Activated gamma-delta T cell treated with Interleukin-2 at 50 U/mL for 16 hours (primary cell): ENCODE results near the gene SLC8A1.

ENCODE experiments used
- DNase-seq: peaks from one replicate; pipeline ENCODE4 v3.0.0-alpha.2; 2020

Gene SLC8A1

GRCh38 chr2:40380721-40381120 lies 71.2 kb downstream of the SLC8A1 start:
- DNase-seq, result no peak

DNA sequence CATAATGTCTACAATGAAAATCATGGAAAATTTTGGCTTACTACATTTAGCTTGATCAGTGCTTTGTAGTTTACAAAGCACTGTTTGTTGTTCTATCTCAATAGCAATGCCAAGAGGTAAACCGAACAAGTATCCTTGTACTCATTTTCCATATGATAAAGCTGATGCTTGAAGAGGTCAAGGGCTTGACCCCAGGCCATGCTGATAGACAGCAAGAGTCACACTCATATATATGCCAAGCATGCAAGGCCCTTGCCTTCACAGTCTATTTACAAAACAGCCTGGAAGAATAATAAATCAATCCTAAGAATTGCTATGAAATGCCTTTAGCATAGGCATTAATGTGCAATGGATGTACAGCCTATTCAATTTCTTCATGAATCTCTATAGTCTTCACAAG lies 71.8 kb downstream of the SLC8A1 start:
- no peak for DNase-seq

DNA sequence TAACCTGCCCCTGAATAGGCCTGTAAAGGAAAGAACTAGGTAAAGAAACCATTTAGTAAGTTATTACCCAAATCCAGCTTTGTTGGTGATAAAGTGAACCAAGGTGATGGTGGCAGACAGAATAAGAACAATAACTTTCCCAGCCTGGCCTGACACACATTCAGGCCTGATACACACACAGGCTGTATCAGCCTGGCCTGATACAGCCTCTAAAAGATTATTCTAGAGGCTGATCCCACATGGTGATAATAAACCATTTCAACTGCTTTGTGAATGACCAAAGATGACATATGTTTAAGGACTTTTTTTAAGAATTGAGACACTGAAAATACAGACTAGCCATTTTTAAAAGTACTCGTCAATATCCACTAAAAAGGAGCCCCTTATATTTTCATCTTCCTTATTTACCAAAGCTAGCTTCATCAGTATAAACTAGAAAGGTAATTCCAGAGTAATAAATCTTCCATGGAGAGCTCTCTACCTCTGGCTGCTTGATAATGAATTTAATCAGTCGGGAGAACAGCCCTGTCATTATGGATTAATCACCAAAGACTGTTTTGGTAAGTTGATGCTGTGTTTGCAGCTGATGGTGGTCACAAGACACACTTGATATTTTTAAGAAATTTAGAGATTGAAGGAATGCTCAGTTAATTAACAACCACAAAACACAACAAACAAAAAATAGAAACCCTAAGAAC lies 77.2 kb downstream of the SLC8A1 start:
- DNase-seq, result no peak

GRCh38 chr2:40373111-40373510 lies 78.8 kb downstream of the SLC8A1 start:
- no peak for DNase-seq

GRCh38 chr2:40372283-40372985 lies 79.5 kb downstream of the SLC8A1 start:
- DNase-seq, result no peak

DNA sequence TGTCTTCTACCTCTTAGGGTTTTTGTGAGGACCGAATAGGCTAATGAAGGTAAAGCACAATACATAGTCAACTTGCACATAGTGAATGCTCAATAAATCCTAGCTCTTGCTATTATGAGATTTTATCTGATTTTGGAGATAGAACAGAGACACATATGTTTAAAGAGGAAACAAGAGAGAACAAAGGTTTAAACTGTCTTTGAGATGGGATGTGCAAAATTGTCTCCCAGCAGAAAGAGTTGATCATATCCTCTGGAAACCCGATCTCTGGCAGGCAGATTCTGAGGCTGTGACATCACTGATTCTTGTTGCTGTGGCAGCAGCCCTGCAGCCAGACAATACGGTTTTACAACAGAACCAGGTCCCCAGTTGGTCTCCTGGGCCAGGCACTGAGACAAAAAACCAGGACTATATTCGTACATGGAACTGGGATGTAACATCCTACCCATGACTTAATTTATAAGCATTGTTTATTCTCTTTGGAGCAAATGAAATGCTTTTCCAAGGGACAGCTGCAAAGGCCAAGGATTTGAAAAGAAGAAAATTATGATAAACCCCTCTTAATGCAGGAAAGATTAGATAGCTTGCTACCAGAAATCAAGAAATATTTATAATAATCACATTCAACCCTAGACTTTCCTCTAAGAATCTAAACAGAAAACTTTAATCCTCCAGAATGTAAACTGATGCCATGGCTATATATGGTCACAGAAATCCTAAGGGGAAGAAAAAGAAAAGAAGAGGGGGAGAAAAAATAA lies 80.2 kb downstream of the SLC8A1 start:
- DNase-seq, result no peak

GRCh38 chr2:40370007-40370395 lies 81.9 kb downstream of the SLC8A1 start:
- DNase-seq, result no peak

DNA sequence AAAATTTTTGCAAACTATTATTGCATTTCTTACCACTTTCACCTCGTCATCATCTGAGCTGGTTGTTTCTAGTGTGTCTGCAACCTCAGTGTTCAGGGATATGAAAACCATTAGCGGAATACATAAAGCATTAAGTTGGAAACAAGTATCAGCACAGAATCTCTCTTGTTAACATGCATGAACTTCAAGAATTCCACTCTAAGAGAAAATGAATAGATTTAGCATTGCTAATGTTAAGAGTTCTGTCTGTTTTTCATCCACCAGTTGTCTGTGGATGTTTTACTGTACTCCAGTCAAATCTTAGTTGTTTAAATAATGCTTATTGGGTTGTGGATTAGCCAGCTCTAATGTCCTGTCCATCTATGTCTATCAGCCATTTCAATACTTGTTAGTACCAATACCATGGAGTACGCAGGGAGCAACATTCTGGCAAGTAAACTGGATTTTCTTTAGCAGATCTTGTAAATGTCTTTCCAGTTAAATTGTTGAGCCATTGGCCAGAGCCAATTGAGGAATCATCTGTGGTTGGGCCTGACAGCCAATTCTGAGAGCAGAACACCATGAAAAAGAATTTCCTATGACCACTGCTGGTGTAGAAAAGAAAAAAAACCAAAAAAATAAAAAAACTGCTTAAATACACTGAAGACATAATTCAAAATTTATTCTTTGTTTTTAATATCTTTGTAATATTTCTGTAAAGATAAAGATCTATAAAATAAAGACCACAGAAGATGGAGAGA lies 82.5 kb downstream of the SLC8A1 start:
- no peak for DNase-seq

GRCh38 chr2:40367652-40368051 lies 84.2 kb downstream of the SLC8A1 start:
- DNase-seq, result no peak

DNA sequence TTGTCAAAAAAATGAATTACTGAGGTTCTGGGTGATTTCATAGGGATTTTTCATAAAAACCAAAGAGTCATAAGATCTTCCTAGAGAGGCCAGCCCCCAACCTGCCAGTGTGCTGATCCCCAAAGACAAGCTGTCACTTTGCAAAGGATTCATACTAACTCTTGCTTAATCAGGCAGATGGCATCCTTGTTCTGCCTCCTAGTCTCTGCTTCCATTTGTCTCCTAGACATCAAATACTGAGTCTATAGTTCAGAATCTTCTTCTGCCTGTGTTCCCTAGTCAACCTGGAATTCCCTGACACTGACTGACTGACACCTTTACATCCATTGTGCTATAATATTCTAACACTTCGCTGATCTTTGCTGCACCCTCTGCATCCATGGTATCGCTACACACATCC lies 84.9 kb downstream of the SLC8A1 start:
- DNase-seq, result no peak

DNA sequence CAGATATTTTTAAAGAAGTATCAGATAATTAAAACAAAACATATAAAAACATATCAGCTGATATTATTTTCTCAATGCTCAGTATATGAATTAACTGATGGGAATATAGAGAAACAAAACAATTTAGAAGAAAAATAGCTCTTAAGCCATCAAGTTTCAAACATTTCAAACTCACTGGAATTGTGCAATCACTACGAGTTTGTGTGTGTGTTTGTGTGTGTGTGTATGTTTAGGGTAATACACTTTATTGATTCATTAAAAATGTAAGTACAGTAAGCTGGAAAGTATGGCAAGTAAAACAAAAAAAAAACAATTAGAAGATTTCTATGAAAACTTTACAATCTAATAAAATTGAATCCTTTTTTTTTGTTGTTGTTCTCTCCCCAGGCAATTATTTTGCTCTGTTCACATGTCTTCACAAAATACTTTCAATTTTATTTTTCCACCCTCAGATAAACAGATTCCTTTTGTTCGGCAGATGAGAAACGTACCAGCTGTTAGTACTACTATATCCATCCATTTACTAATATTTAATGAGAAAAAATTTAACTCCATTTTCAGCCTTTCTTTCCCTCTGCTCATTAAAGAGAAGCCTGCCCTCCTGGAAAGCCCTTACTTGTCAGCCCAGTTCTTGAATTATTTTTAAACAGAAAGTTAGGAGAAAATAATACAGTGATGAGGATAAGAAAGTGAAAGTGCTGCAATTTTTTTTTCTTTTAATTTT lies 87.6 kb downstream of the SLC8A1 start:
- no peak for DNase-seq

GRCh38 chr2:40363631-40364030 lies 88.3 kb downstream of the SLC8A1 start:
- DNase-seq, result no peak

DNA sequence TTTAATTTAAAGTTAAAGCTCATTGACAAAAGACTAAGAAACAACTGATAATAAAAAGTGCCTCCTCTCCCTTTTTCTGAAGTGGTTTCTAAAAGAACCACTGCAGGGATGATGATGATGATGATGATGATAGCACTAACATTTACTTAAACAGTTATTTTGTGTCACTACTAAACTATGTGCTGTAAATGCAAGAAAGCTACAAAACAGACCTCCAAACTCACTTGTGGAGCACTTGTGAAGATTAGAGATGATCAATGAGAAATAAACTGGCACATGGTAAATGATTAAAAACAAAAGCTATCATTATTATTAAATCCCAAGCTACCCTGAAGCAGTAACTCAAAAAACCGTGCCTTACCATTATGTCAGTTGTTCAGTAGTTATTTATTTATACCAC lies 88.7 kb downstream of the SLC8A1 start:
- no peak for DNase-seq

- DNase-seq, result no peak
Observed at GRCh38 chr2:40361478-40361877, 90.4 kb downstream of the SLC8A1 start.

- DNase-seq, result no peak
Observed at GRCh38 chr2:40360652-40361051, 91.2 kb downstream of the SLC8A1 start.

DNA sequence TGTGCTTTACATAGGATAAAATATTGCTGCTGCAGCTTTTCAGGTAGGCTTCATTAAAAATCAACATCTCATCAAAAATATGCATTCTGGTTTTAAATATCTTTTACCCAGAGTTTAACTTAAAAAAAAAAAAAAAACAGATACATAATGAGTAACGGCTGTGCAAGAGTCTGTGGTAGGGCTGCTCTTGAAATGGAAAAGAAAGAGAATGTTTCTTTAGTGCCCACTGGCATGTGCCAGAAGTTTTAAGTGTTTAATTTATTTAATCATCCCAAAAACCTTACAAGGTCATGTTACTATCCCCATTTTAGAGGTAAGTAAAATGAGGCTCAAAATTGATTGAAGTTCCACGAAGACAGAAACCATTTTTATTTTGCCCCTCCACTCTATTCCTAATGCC lies 92.1 kb downstream of the SLC8A1 start:
- no peak for DNase-seq

GRCh38 chr2:40358783-40359182 lies 93.1 kb downstream of the SLC8A1 start:
- no peak for DNase-seq

GRCh38 chr2:40357667-40358066 lies 94.2 kb downstream of the SLC8A1 start:
- no peak for DNase-seq

DNA sequence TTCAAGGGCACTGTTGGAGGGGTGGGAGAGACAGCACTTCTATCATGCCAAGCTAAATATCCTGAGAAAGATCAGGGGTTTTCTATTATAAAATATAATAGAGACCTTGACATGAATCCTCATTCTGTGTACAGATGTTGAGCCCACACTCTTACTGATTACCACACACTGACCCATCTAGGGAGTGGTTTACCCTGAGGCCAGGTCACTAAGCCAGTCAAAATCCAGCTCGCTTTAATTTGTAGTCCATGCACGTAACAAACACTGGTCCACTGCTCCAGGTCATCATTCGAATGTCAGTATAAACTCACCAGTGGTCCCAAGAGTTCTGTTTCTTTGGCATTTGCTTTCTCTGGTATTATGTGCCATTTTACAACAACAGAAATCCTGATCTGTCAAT lies 96.4 kb downstream of the SLC8A1 start:
- no peak for DNase-seq

DNA sequence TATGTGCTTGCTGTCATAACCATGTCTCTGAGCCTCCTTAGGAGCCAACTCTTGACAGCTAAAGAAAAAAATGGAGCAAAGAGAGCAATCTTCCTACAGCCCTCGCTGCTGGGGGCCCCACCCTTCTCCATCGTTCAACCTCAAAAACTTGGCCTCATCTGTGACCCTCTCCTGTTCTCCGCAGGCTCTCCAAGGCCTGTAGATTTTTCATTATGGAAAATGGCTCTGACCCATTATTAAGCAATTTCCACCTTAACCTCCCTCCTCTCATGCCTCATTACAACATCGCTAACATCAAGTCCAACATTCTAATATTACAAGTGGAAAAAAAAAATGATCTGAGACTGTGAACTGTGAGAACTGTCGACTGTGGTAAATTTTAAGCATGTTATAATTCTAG lies 98.7 kb downstream of the SLC8A1 start:
- no peak for DNase-seq

- no peak for DNase-seq
Observed at GRCh38 chr2:40352703-40353099, 99.2 kb downstream of the SLC8A1 start.

- no peak for DNase-seq
Observed at GRCh38 chr2:40352041-40352702, 99.7 kb downstream of the SLC8A1 start.
